OCI-M2 (cell line): ENCODE data around the gene SNRPA.
"Not testable (repeated sequence)": the region's sequence is repeated elsewhere in the genome, so short reads cannot be mapped to it uniquely, and the experiment has no call there.

Experiments used
- DNase-seq: peaks from one replicate; lab custom pipeline; 2025; ENCODE audit not compliant: unreplicated experiment; lab: John Stamatoyannopoulos, UW

Gene SNRPA

GRCh38 chr19:40812571-40812970 lies 61.6 kb downstream of the SNRPA start:
- not testable (repeated sequence) for DNase-seq

- DNase-seq = no peak
Measured at GRCh38 chr19:40813182-40813581, 62.2 kb downstream of the SNRPA start.
